ENCODE results near the gene NBAS.

The NBAS gene

GRCh38 chr2:15560988-15561573, at the start of gene NBAS:
Gene NBAS, minus strand, starts transcription at chr2:15561334. Its CDS starts 30 bp downstream, at chr2:15561304.
- Mint-ChIP-seq H3K27ac (peak within 1 kb of the TSS; percentile 97 to 98 (median 98)), H3K27me3 (ENCODE audit: low read depth) (peaks cover 4% of the 10 kb centered on the region), H3K36me3 (ENCODE audit: low read depth) (no peaks in the 10 kb centered on the region), H3K4me3 (peak within 1 kb of the TSS; percentile 99), H3K9me3 (no peaks in the 10 kb centered on the region), H3K4me1 (peaks cover 36% of the 10 kb centered on the region)
- no peak for TF ChIP-seq CTCF (IDR thresholded peaks at IDR 0.05; ENCODE audit: unreplicated experiment in 3 of 3)

- TF ChIP-seq CTCF (IDR thresholded peaks at IDR 0.05; ENCODE audit: unreplicated experiment in 3 of 3), result no peak
- Mint-ChIP-seq H3K27ac (no peak overlapping the region), H3K4me1 (no peaks in the 10 kb centered on the region), H3K4me3 (no peak overlapping the region), H3K27me3 (ENCODE audit: low read depth) (no peaks in the 10 kb centered on the region), H3K36me3 (ENCODE audit: low read depth) (peaks cover 73% of the 10 kb centered on the region), H3K9me3 (peaks cover 6% of the 10 kb centered on the region)
Measured at GRCh38 chr2:15610430-15610952, 49.4 kb upstream of the NBAS start.

- Mint-ChIP-seq H3K36me3 (ENCODE audit: low read depth) (peaks cover 73% of the 10 kb centered on the region), H3K9me3 (peaks cover 6% of the 10 kb centered on the region), H3K27me3 (ENCODE audit: low read depth) (no peaks in the 10 kb centered on the region), H3K4me3 (no peak overlapping the region), H3K4me1 (no peaks in the 10 kb centered on the region), H3K27ac (no peak overlapping the region)
- no peak for TF ChIP-seq CTCF (IDR thresholded peaks at IDR 0.05; ENCODE audit: unreplicated experiment in 3 of 3)
Measured at GRCh38 chr2:15609341-15610042, 48.4 kb upstream of the NBAS start.

GRCh38 chr2:15608392-15608761, 47.2 kb upstream of the NBAS start:
- Mint-ChIP-seq H3K4me3 (no peak overlapping the region), H3K36me3 (ENCODE audit: low read depth) (peaks cover 73% of the 10 kb centered on the region), H3K4me1 (no peaks in the 10 kb centered on the region), H3K27ac (no peak overlapping the region), H3K9me3 (peaks cover 6% of the 10 kb centered on the region), H3K27me3 (ENCODE audit: low read depth) (no peaks in the 10 kb centered on the region)
- TF ChIP-seq CTCF (IDR thresholded peaks at IDR 0.05; ENCODE audit: unreplicated experiment in 3 of 3), result no peak

GRCh38 chr2:15607709-15608391, 46.7 kb upstream of the NBAS start:
- no peak for TF ChIP-seq CTCF (IDR thresholded peaks at IDR 0.05; ENCODE audit: unreplicated experiment in 3 of 3)
- peaks cover 73% of the 10 kb centered on the region for H3K36me3 Mint-ChIP-seq (ENCODE audit: low read depth)
- H3K27ac Mint-ChIP-seq, result no peak overlapping the region
- no peaks in the 10 kb centered on the region for H3K4me1 Mint-ChIP-seq
- no peaks in the 10 kb centered on the region for H3K27me3 Mint-ChIP-seq (ENCODE audit: low read depth)
- H3K9me3 Mint-ChIP-seq, result peaks cover 6% of the 10 kb centered on the region
- no peak overlapping the region for H3K4me3 Mint-ChIP-seq
